Activated T-helper 1 cell treated with Interleukin-2 at 50 U/mL for 16 hours (primary cell): ENCODE measurements around the gene PRKN.
"Not testable (repeated sequence)": the region's sequence is repeated elsewhere in the genome, so short reads cannot be mapped to it uniquely, and the experiment has no call there.

Experiments
- DNase-seq: peaks from one replicate; pipeline ENCODE4 v3.0.0-alpha.2; 2020; ENCODE audit warnings: low read depth

Gene PRKN

DNA sequence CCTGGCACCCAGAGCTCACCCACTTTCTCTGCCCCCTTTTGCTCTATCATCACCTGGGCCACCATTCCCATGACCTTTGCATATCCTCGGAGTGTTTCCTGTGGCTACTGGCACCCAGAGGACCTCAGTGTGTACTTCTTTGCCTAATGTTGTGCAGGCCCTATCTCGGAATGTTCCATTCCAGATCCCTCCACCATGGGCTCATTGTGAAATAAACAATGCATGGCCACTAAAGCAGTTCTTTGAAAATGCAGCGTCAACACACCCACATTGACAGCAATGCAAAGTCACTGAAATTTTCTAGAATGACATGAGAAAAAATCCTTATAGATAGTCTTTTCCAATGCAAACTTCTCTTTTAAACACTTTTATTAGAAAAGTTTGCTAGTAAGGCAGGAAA, 1380.8 kb downstream of the PRKN start:
- no peak for DNase-seq

DNA sequence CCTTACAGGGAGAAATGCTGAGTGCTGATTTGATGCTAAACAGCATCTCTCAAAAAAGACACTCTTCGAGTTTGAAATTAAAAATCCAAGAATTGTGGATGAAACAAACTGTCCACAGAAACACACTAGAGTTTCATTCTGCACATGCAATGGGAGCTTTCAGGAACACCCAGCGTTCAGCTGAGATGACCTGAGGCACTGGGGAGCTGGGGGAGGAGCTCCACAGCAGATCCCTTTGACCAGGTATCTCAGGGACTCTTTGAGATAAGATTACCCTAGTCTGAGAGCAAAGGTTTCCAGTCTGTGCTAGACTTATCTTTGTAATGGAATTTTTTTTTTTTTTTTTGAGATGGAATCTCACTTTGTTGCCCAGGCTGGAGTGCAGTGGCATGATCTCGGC, 1382.9 kb downstream of the PRKN start:
- no peak for DNase-seq

DNA sequence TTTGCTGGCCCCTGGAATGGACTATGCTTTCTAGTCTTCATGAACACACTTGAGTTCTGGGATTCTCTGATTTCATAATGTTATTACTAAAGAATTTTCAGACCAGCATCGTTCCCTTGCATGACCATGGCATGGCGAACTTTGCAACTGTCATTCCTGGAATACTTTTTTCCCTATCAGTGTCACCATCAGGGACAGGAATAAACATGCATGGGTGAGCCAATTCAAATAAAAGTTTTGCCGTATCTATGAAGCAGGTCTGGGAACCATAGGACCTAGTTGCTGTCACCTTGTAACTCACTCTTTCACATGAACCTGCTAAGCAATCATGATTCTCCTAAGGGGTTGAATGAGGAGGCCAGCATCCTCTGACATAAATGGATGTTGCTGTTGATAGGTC, 1385.5 kb downstream of the PRKN start:
- DNase-seq = no peak

GRCh38 chr6:161341638-161342037, 1385.9 kb downstream of the PRKN start:
- no peak for DNase-seq

- DNase-seq = no peak
Measured at GRCh38 chr6:161338015-161338414, 1389.6 kb downstream of the PRKN start.

DNA sequence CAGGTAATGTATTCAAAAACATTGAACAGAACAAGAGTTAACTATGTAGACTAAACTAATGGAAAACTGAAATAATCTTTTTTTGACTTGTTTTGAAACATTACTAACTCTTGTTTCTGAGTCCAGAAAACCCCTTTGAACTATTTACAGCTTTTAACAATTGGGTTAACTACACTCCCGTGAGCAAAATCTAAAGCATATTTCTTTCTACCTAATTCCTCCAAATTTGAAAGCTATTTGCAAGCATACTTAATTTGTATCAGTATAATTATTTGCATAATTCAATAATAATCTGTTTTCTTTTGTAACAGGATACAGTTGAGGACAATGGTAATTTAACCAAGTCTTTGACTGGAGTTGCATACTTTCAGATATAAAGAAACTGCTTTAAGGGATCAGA, 1391.1 kb downstream of the PRKN start:
- DNase-seq = no peak

- no peak for DNase-seq
Measured at GRCh38 chr6:161333410-161333809, 1394.2 kb downstream of the PRKN start.

DNA sequence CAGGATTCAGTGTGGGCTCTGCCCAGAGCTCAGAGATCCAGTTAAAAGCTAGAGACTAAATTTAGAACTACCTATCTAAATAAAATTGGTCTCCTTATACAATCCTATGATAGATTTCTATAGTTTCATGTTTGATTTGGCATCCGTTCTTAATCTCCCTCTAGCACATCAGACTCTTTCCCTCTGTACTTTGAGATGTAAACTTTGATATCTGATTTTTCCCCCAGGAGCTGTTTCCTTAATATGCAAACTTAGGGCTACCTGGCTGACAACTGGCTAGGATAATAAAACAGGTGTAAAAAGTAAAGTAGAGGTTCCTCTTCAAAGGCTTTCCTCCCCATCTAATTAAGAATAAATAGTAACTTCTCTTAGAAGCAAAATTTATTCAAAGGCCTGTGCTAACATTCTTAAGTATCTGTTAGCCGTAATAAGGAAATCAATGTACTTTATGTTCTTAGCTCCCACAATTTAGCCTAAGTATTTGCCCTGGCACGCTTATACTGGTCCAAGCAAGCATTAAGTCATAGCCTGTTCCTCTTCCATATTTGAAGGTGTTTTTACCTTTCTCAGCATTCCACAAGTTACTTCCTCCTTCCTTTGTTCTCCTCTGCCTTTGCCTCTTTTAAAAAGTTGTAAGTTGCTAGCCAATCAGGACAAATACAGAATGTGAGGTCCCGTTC, 1396.0 kb downstream of the PRKN start:
- DNase-seq = not testable (repeated sequence)

DNA sequence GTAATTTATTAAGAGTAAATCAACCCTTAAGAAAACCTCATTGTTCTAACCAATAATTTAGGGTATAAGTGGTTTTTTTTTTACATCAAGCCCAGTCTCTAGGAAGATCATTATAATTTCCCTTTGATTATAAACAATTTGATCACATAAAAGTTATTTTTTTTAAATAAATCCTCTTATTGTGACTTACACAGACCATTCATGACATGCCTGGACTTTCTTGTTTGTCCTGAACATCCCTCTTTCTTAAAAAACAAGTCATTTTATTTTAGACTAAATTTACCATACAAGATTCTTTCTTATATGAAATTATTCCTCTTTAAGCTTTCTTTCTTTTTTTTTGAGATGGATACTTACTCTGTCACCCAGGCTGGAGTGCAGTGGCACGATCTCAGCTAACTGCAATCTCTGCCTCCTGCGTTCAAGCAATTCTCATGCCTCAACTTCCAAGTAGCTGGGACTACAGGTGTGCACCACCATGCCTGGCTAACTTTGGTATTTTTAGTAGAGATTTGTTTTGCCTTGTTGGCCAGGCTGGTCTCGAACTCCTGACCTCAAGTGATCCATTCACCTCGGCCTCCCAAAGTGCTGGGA, 1400.1 kb downstream of the PRKN start:
- DNase-seq = no peak

GRCh38 chr6:161319231-161319630, 1408.3 kb downstream of the PRKN start:
- DNase-seq = no peak

DNA sequence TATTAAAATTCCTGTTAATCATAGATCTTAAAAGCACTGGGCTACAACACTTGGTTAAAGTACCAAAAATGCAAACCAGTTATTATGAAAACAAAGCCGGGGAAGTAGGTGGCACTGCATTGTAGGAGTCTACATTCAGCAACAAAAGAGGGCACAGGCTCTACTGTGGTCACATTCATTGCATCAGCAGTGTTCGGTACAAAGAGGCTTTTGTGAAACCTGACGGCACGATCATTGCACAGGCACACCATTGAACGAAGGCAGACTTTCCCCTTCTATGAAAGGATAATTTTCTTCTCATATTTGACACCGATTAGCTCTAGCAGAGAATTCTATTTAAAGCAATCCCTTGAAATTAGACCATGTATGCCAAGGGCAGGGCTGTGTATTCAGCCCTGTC, 1409.1 kb downstream of the PRKN start:
- no peak for DNase-seq

GRCh38 chr6:161316531-161316930, 1411.0 kb downstream of the PRKN start:
- no peak for DNase-seq

GRCh38 chr6:161315246-161315917, 1412.2 kb downstream of the PRKN start:
- DNase-seq = not testable (repeated sequence)

DNA sequence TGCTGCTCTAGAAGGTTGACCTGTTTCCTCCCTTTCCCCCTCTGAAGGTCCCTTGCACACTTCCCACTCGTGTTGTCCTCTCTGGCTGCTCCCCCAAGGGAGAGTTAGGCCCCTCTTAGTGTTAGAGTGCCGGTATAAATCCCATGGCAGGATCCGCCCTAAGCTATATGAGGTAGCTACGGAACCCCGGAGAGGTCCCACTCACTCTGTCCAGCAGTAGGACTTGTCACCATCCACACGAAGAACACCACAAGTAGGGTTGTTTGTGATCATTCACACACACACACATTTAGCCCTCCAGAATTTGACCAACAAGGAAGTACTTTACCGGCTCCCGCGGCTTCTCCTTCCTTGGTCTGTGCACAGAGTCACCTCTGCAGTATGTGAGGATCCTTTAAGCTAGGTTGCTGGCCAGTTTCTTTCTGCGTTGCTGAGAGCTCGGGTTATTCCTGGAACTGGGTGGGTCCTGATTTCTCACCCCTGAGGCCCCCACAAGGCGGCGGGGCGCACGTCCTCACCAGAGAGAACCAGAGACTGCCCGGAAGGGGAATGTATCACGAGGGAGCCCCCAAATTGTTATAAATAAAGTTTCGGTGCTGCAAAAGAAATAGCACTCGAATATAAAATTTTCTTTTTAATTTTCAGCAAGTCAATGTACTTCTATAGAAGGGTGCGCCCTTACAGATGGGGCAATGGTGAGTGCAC, 1412.9 kb downstream of the PRKN start:
- not testable (repeated sequence) for DNase-seq

DNA sequence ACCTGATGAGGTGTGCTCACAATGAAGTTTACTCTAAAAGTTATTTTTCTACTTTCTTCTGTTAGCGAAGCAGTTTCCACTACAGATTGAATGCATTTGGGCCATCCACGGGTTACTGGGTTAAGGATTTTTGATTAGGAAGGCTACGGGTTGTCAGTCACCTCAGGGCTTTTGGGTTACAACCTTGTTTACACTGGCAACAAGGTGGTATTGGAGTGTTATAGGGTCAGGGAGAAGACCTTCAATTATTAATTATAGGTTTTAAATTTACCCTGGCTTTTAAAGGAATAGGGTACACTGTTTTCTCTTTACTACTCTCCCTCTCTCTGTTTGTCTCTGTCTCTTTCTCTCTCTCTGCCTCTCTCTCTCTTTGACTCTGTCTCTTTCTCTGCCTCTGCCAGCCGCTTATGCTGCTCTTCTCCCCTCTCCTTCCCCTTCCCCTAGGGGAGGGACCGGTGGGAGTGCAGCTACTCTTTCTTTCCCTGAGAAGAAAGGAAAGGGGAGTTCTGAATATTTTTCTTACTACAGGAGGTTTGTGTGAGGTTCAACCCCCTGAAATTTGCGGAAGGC, 1413.5 kb downstream of the PRKN start:
- no peak for DNase-seq

GRCh38 chr6:161313475-161313874, 1414.1 kb downstream of the PRKN start:
- DNase-seq = not testable (repeated sequence)

GRCh38 chr6:161309774-161310173, 1417.8 kb downstream of the PRKN start:
- not testable (repeated sequence) for DNase-seq

DNA sequence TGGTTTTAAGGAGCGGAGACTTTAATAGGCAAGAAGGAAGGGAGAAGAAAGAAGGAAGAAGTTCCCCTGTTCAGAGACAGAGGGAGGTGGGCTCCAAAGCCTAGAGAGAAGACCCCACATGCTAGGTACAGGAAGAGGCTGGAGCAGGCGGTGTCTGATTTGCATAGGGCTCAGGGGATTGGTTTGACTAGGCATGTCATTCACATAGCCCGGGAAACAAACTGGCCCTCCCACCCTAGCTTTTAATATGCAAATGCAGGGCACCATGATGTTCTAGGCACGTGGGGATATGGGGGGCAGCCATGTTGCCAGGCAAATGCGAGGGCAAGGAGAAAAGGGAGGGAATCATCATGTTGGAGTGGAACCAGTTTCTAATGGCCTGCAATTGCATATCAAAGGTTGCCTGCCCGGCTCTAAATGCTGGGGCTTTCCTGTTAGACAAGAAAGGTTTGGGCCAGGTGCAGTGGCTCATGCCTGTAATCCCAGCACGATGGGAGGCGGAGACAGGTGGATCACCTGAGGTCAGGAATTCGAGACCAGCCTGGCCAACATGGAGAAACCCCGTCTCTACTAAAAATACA, 1419.4 kb downstream of the PRKN start:
- no peak for DNase-seq

GRCh38 chr6:161305860-161306259, 1421.7 kb downstream of the PRKN start:
- no peak for DNase-seq

DNA sequence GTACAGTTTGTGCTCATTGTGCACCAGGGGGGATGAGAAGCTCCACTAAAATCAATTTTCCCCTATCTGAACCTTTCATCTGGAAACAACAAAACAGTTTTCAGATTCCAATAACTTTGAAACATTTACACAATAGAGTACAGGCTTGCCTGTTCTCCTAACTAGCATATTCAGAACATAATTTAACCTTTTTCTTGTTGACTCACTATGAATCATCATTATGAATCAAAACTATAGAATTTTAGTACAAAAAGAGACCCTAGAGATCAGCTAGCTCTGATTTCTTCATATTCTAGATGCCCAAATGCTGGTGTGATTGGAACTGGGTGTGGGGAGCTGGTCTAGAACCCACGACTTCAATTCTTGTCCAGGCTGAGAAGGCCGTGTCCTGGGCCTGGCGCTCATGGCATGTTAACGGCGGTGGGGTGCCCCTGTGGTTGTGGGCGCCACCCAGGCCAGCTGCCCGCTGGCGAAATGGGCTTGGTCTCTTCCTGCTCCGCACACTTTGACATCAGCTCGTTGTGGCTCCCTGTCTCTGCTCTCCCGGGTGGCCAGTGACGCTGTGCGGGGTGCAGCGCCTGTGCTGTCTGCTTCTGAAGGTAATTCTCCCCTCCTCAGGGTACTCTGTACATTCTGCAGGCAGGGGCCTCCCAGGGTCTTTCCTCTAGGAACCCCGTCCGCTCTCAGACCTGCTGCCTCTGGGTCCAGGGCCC, 1423.8 kb downstream of the PRKN start:
- DNase-seq = no peak

DNA sequence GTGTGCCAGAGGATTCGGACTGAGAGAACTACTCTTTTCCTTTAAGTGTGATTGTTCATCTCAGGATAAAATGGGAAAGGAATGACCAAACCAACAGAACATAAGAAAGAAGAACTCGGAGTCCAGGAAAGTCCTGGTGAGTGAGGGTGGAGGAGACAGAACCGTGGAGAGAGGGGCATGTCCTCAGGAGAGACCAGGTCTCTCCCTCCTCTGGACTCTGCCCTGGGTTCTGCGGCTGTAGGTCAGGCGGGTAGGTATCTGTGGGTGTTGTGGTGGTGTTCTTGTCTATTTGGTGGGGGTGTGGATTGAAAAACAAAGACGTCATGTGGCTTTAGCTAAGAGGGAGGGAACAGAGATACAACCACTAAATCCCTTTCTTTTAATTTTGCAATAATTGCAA, 1424.6 kb downstream of the PRKN start:
- no peak for DNase-seq
